C4-2B (cell line): ENCODE data around the gene ARHGEF5.
"Not testable (repeated sequence)": the region's sequence is repeated elsewhere in the genome, so short reads cannot be mapped to it uniquely, and the experiment has no call there.

Experiments used
- ZFX ChIP-seq: fragments of 450-650 bp; IDR thresholded peaks from 2 replicates; pipeline ENCODE4 v1.6.1; 2017
- TF ChIP-seq, protein P1 (sequence below): fragments of 450-650 bp; conservative IDR thresholded peaks from 2 replicates; pipeline ENCODE4 v1.5.1; 2017; ENCODE audit warnings: mild to moderate bottlenecking

GRCh38 chr7:144348625-144349024 is 6.6 kb upstream of the ARHGEF5 start:
- TF ChIP-seq, protein P1, sequence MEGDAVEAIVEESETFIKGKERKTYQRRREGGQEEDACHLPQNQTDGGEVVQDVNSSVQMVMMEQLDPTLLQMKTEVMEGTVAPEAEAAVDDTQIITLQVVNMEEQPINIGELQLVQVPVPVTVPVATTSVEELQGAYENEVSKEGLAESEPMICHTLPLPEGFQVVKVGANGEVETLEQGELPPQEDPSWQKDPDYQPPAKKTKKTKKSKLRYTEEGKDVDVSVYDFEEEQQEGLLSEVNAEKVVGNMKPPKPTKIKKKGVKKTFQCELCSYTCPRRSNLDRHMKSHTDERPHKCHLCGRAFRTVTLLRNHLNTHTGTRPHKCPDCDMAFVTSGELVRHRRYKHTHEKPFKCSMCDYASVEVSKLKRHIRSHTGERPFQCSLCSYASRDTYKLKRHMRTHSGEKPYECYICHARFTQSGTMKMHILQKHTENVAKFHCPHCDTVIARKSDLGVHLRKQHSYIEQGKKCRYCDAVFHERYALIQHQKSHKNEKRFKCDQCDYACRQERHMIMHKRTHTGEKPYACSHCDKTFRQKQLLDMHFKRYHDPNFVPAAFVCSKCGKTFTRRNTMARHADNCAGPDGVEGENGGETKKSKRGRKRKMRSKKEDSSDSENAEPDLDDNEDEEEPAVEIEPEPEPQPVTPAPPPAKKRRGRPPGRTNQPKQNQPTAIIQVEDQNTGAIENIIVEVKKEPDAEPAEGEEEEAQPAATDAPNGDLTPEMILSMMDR, result not testable (repeated sequence)
- TF ChIP-seq ZFX, result not testable (repeated sequence)
